Activated T-cell treated with anti-CD3 and anti-CD28 coated beads for 48 hours (primary cell): ENCODE results near the gene LIN37.
"Not testable (repeated sequence)": the region's sequence is repeated elsewhere in the genome, so short reads cannot be mapped to it uniquely, and the experiment has no call there.

Experiments used
- DNase-seq: peaks from one replicate; pipeline ENCODE4 v3.0.0-alpha.2; 2020; ENCODE audit warnings: low read depth

Gene LIN37

DNA sequence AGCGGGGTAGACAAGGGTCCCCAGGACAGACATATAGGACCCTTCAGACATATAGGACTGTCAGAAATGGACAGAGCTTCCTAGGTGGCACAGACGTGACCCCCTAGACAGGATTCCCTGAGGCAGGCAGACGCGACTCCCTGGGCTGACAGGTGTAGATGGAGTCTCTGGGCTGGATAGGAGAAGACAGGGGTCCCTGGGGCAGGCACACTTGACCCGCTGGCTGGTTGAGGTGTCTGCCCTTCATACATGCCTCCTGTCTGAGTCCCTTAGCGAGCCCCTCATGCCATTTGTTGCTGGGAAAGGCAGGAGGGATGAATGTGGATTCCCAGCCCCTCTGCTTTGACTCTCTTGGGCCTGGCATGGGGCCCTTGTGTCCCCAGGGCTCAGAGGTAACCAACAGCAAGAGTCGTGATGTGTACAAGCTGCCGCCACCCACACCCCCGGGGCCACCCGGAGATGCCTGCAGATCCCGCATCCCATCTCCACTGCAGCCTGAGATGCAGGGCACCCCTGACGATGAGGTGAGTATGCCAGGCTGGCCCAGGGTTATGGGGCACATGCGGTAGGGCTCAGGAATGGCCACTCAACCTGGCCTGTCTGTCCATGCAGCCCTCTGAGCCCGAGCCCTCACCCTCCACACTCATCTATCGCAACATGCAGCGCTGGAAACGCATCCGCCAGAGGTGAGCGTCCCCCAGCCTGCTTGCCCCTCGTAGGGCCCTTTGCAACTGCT, 5.4 kb downstream of the LIN37 start:
- DNase-seq, result no peak

DNA sequence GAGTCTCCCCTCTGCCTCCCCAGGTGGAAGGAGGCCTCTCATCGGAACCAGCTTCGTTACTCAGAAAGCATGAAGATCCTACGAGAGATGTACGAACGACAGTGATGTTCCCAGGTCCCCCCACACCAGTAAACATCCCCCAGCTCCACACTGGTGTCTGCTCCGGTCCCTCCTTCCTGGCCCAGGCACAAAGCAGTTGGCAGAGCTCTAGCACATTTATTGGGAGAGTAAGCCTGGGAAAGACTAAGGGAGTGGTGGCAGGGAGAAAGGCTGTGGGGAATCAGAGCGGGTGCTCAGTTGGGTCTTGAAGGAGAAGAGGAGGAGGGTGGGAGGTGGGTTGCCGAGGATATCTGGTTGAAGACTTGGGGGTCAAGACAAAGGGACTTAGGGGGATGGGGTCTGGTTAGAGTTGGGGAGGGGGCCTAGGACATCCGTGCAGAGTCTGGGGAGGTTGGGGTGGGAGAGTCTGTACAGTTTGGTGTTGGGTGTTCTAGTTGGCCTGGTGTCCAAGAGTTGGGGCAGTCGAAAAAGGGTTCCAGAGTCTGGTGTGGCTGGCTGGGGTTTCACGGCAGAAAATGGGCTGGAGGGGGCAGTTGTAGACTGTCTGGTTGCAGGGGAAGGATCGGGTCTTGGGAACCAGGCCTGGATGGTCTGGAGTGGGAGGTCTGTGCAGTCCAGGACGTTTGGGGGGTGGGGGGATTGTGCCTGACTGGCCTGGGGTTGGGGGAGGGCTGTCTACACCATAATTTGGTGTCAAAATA, 6.2 kb downstream of the LIN37 start:
- DNase-seq, result no peak

DNA sequence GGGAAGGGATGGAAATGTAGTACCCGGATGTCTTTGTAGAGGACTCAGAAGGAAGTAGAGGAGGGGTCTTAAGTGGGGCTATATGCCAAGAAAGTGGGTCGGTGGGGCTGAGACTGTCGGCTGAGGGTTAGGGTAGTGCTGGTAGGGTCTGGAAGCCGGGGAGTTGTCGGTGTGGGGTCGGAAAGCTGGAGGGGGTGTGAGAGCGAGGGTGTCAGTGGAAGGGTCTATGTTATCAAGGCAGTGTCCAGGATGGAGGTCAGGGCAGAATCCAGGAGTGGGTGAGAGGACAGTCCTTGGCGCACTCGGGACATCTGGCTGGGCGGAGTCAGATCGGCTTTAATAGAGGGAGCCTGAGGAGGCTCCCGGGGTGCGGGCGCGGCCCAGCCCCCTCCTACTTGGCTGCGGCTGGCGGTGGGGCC, 6.8 kb downstream of the LIN37 start:
- DNase-seq, result no peak

DNA sequence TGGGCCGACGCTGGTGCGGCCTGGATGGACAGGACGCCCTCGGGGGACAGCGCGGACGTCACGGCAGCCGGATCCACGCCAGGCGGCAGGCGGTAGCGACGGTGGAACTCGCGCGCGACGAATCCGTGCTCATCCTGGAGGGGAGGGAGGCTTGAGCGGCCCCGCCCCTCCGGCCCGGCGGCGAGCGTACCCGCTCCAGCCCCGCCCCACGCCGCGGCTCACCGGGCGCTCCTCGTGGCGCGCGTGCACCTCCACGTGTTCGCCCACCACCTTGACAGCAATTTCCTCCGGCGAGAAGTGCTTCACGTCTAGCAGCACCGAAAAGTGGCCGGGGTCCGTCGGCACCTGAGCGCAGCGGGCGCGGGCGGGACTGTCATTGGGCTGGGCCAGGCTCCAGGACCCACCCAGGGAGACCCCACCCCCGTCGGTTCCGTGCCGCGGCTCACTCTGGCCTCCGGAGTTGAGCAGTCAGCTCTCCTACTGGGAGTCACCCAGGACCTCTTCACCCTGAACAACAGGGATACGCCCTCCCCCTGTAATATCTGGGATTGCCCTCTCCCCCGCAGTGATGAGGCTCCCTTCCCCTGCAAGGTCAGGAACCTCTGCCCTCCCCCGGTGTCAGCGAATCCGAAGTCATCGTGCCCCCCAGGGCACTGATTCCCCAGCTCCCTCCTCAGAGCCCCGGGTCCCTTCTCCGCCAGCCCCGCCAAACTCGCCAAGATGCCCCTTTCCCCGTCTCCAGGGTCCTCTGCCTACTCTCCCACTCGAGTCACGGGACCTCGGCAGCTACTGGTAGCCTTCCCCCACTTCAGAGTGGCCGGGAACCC, 7.4 kb downstream of the LIN37 start:
- peak; percentile 59 for DNase-seq

DNA sequence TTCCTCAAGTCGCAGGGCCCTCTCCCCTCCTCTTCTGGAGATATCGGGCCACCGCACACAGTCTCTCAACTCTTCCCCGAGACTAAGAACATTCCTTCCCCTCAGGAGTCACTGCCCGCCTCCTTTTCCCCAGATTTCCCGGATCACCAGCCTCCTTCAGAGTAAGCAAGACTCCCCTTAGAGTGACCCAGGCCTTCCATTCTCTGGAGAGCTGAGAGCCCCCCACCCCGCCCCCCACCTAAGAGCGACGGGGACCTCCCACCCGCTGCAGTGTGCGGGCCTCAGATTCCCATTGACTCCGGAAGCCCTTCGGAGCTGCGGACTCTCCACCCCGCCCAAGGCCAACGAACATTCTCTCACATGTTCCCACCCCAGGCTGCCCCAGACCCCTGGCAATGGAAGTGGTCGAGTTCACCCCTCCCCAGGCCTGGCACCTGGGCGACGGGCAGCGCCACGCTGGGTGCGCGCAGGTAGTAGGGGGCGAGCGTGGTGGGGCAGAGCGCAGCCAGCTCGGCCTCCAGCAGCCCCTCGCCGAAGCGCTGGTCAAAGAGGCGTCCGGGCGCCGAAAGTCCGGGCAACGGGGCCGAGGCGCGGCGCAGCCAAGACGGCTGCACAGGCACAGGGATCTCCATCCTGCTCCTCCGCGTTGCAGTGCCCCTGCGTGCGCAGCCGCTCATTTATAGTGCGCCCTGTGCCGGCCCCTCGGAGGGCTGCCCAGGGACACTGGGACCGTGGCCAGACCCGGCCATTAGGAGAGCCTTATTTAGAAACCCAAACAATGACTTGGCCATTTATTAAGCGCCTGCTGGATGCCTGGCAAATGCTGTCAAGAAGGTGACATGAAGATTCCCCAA, 8.2 kb downstream of the LIN37 start, which contains the start of gene HSPB6:
TSS of gene HSPB6 (minus strand) at position 653 of the 854 bp plus-strand sequence. CDS start at position 632, 21 bp downstream.
- DNase-seq, result no peak

DNA sequence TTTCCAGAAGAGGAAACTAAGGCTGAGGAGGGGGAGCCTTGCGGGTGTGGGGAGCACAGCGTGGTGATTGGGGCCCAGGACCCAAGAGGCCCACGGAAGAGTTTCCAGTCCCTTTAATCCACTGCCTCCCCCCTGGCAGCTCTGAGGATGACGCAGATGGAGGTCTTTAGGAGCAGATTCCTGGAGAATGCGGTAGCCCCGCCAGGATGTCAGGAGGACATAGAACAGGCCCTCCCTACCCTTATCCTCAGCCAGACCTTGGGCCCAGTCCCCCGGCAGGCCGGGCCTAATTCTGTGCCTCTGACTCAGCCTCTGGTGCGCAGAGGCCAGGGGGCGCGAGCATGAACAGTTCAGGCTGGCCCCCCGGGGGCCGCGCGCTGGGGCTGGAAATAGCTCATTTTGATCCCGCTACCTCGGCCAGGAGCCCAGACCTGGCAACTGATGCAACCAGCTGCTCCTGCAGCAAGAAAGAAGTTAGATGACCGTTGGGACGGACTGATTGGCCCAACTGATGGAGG, 8.9 kb downstream of the LIN37 start:
- DNase-seq, result no peak

DNA sequence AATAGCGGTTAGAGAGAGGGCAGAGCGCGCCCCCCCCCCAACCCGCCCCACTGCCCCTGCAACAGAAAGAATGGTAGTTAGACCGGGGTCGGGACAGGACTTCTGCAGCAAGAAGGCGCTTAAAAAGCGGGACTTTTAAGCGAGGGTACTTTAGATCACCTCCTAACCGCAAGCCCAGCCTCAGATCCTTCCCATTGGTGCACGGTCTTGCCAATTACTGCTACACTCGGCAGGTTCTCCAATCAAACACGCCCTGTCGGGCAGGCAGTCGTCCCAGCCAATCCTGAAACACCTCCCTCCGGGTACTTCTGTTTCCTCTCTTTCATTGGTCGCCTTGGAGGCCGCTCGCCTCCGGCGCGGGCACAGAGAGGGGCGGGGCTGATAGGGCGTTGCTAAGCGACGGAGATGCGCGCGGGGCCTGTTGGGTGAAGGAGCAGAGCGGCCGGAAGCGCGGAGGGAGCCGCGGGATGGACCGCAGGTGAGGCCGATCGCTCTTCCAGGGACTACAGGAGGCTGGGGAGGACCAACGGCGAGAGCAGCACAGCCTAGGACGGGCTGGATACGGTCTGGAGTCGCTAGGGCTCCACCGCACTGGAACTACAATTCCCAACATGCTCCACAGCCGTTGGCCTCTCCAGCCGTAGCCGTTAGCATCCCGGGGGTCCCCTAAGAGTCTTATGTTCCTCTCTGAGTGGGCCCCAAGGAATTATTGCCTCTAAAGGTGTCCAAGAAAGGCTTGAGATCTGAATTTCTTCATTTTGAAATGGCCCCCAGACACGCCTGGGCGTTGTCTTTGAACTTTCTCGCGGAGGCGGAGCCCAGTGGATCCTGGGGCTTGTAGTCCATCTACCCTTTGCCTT, 9.6 kb downstream of the LIN37 start, which contains the start of gene PROSER3:
TSS of gene PROSER3 (plus strand) at position 428 of the 860 bp plus-strand sequence. CDS start at position 468, 40 bp downstream.
- peak; percentile 98 for DNase-seq

DNA sequence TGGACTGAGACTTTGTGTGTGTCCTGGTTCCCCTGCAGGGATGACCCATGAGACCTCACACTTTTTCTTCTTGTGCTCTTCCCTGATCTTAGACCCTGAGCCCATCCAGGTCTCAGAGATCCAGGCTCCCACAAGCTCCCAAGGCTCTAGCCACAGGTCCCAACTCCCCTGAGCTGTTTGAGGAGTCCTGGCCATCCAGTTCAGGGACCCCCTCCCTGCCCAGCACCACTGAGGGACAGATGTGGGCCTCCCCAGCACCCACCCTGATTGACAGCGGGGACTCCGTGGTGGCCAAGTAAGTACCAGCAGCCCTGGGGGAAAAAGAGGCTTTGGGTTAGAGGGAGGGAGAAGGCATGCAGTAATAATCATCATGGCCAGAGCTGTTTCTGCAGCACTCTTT, 11.3 kb downstream of the LIN37 start:
- DNase-seq, result no peak

DNA sequence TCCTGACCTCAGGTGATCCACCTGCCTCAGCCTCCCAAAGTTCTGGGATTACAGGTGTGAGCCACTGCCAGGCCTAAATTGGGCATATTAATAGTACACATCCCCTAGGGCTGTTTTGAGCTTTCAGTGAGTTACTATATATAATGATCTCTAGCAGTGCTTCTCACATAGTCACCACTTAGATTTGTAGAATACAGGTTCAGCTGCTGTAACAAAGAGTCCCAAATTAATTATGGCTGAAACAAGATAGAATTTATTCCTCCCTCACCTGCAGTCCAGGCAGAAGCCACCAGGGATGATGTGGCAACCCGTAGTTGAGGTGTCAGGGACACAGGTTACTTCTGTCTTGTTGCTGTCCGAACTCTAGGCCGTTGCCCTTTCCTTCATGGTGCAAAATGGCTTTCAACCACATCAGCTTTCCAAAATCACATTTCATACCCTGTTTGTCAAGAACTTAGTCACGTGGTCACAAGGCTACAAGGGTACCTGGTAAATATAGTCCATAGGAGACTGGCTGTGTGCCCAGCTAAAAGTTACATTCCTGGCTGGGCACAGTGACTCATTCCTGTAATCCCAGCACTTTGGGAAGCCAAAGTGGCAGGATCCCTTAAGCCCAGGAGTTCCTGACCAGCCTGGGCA, 12.5 kb downstream of the LIN37 start:
- DNase-seq, result no peak

DNA sequence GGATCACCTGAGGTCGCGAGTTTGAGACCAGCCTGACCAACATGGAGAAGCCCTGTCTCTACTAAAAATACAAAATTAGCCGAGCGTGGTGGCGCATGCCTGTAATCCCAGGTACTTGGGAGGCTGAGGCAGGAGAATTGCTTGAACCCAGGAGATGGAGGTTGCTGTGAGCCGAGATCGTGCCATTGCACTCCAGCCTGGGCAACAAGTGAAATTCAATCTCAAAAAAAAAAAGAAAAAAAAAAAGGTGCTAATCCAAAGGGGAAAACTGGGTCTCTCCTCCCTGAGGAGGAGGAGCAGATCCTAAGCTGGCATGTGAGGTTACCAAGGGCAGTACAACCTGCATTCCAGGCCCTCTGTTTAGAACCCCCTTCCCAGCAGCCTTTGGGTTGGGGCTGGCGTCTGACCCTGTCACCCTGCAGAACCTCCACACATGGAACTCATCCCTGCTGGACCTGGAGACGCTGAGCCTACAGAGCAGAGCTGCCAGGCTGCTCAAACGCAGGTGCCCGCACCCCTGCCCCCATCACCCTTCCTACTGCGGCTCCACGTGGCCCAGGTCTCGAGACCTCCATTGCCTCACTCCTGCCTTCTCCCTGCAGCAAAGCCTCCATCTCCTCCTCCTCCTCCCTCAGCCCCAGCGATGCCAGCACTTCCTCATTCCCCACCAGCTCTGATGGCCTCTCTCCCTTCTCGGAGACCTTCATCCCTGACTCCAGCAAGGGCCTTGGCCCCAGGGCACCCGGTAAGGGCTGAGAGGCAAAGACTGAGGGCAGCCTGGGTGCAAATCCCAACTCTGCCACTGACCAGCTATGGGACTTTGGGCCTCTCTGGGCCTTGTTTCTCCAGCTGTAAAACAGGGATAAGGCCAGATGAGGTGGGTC, 16.3 kb downstream of the LIN37 start:
- no peak for DNase-seq

DNA sequence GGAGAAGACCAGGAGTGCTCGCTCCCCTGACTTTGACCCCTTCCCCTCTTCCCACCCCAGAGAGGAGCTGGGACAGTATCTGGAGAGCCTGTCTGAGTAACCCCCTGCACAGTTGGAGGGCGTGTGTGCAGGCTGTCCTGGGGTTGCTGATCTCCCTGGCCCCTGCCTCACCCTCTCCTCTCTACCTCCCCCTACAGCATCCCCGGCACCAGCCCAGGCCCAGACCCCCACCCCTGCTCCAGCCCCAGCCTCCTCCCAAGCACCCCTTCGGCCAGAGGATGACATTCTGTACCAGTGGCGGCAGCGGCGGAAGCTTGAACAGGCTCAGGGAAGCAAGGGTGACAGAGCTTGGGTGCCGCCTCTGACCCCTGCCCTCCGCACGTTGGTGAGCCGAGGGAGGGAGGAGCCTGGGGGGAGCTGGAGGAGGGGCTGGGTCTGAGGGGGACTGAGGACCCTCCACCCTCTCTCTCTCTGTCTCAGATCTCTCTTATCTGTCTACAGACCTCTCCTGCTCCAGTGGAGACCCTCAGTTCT, 18.3 kb downstream of the LIN37 start:
- no peak for DNase-seq

DNA sequence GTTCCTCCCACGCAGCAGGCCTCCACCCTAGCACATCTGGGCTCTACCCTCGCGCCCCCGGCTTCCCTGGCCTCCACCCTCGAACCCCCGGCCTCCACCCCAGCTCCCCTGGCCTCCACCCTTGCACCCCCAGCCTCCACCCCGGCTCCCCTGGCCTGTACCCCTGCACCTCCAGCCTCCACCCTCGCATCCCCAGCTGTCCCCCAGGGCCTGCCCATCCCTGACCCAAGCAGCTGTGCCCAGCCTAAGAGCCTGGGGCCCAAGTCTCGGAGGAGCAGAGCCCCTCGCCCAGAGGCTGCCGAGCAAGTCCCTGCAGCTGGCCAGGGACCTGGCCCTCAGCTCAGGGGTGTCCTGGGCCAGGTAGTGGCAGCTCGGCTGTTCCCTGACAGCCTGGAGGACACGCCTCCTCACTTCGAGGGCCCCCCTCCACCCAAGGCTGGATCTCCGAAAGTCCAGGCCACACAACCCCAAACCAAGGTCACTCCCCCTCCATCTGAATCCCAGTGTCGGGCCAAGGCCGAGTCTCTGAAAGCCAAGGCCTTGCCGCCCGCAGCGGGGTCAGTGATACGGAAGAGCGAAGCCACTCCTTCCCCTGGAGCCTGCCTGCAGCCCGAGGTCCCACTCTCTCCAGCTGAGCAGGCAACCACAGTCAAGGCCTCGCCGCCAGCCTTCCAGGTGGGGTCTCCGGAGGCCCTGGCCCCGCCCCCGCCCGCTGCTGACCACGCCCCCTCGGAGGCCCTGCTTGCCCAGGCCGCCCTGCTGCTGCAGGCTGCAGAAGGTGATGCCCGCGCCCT, 19.1 kb downstream of the LIN37 start:
- no peak for DNase-seq

DNA sequence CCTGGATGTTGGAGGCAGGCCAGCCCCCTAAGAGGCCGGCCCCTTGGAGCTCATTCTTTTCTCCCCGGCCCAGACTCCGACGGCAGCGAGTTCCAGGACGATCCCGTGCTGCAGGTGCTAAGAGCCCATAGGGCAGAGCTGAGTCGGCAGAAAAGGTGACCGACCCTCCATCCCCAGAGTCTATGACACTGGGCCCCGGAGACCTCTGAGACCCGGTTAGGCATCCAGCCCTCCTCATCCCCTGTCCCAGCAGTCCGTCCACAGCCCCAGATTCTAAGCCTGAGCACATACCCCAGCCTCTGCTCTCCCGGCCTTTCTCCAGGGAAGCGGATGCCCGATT, 19.7 kb downstream of the LIN37 start:
- no peak for DNase-seq

DNA sequence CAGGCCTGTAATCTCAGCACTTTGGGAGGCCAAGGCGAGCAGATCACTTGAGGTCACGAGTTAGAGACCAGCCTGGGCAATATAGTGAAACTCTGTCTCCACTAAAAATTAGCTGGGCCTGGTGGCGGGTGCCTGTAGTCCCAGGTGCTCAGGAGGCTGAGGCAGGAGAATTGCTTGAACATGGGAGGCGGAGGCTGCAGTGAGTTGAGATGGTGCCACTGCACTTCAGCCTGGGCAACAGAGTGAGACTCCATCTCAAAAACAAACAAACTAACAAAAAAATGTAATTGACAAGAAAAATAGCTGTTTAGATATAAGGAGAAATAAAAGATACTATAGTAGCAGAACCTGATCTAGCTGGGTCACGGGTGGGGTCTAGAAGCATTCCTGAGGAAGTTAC, 24.0 kb downstream of the LIN37 start:
- not testable (repeated sequence) for DNase-seq

DNA sequence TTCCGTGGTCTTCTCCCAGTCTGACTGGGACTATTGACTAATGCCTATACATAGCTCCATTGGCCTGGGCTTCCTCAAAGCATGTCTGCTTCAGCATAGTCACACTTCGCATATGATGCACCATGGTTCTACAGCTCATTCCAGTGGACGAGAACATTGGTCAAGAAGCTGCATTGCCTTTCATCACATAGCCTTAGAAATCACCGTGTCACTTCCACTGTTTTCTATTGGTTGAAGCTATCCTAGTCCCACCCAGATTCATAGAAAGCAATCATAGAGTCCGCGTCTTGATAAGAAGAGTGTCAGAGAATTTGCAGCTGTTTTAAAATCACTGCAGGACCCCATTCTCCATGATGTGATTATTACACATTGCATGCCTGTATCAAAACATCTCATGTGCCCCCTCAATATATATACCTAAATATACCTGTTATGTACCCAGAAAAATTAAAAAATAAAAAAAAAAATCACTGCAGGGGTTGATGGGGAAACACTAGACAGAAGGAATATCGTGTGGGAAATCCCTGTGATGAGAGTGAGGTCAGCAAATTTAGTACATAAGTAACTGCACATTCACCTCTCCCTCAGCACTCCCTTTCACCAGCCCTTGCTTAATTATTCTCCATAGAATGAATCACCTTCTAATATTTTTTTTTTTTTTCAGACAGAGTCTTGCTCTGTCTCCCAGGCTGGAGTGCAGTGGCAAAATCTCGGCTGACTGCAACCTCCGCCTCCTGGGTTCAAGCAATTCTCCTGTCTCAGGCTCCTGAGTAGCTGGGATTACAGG, 24.8 kb downstream of the LIN37 start:
- DNase-seq, result no peak

DNA sequence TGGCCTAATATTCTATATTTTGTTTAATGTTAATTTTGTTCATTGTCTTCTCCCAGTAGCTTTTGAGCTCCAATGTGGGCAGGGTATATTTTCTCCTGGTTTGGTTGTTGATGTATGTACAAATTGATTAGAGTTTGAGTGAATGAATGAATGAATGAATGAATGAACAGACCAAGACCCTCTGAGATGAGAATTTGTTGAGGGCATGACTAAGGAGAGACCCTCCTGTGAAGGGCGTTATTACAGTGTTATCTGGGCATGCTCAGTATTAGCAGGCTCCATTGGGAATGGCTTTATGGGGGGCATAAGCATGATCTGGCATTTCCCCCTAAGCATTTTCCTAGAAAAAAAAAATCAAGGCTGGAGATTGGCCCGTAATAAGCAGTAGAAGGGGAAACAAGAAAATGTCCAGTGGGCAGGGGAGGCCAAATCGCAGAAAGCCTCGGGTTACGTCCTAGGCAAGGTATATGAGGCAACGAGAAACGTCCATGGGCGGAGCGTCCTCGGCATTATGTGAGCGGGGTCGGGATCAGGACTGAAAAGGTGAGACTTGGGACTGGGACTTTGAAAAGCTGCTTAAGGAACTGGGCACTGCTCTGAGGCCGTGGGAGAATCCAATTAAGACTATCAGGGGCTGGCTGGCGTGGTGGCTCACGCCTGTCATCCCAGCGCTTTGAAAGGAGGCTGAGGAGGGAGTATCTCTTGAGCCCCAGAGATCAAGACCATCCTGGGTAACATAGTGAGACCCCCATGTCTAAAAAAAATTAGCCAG, 26.1 kb downstream of the LIN37 start:
- no peak for DNase-seq
